Measurements from ENCODE around the gene HTRA1.

DNA sequence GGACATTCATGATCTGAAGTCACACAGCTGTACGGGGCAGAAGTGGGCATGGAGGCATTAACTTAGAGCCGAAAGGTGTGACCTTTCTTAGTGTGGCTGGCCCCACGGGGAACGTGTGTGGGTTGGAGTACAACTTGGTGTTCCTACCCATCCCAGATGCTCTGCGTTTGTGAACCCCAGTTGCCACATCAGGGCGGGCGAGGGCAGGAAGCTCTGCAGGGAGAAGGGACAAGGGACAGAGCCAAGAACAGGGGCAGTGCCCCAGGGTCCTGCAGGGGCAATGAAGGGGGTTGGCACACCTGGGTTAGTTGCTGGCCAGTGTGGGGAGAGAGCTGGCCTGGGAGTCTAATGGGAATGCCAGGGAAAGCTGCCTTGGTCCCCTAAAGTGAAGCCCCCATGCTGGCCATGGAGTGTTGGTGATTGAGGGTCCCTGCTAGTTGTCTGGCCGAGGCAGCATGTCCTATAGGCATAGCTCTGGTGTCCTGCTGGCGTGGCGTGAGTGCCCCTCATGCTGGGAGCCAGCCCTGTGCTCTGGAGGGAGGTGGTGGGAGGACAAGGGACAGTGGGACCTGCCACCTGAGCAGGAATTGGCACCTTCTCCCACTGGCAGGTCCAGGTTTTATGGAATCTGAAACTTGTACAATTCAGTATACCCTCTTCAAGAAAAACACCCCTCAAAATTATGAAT lies 18.9 kb downstream of the HTRA1 start:
- no peak for TF ChIP-seq POLR2A (IDR thresholded peaks at IDR 0.05)
- TF ChIP-seq, protein P1, sequence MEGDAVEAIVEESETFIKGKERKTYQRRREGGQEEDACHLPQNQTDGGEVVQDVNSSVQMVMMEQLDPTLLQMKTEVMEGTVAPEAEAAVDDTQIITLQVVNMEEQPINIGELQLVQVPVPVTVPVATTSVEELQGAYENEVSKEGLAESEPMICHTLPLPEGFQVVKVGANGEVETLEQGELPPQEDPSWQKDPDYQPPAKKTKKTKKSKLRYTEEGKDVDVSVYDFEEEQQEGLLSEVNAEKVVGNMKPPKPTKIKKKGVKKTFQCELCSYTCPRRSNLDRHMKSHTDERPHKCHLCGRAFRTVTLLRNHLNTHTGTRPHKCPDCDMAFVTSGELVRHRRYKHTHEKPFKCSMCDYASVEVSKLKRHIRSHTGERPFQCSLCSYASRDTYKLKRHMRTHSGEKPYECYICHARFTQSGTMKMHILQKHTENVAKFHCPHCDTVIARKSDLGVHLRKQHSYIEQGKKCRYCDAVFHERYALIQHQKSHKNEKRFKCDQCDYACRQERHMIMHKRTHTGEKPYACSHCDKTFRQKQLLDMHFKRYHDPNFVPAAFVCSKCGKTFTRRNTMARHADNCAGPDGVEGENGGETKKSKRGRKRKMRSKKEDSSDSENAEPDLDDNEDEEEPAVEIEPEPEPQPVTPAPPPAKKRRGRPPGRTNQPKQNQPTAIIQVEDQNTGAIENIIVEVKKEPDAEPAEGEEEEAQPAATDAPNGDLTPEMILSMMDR (IDR thresholded peaks at IDR 0.05): no peak
